HG03066 (cell line): ENCODE data around the gene TMEM150A.
A peak's percentile ranks its signal among the peaks of the same experiment; 100 is the strongest.
"Not testable (repeated sequence)": the region's sequence is repeated elsewhere in the genome, so short reads cannot be mapped to it uniquely, and the experiment has no call there.

ENCODE experiments used
- ATAC-seq: cut with Tn5 transposase; IDR thresholded peaks from one replicate; pipeline ENCODE4 v1.9.1; 2021; ENCODE audit warnings: low read depth; ENCODE audit not compliant: unreplicated experiment

The TMEM150A gene

GRCh38 chr2:85602476-85603234, at the start of gene TMEM150A:
Gene TMEM150A, minus strand, starts transcription at chr2:85602698. Its CDS starts 750 bp downstream, at chr2:85601948.
- peak; percentile 94 for ATAC-seq

GRCh38 chr2:85652056-85652455, 49.6 kb upstream of the TMEM150A start:
- ATAC-seq: no peak

GRCh38 chr2:85651097-85651496, 48.6 kb upstream of the TMEM150A start:
- ATAC-seq: no peak

- no peak for ATAC-seq
These were observed 48.0 kb upstream of the TMEM150A start for GRCh38 chr2:85650456-85650855.

- ATAC-seq: no peak
These were observed 47.0 kb upstream of the TMEM150A start for GRCh38 chr2:85649201-85650190.

GRCh38 chr2:85648619-85649018, 46.1 kb upstream of the TMEM150A start:
- ATAC-seq: no peak

- ATAC-seq: no peak
These were observed 45.5 kb upstream of the TMEM150A start for GRCh38 chr2:85647823-85648526.

GRCh38 chr2:85646166-85646565, 43.7 kb upstream of the TMEM150A start:
- ATAC-seq: no peak

GRCh38 chr2:85644909-85645308, 42.4 kb upstream of the TMEM150A start:
- ATAC-seq: no peak

- no peak for ATAC-seq
These were observed 40.2 kb upstream of the TMEM150A start for GRCh38 chr2:85642725-85643124.

- ATAC-seq: no peak
These were observed 33.1 kb upstream of the TMEM150A start for GRCh38 chr2:85635636-85636035.

GRCh38 chr2:85635011-85635410, 32.5 kb upstream of the TMEM150A start:
- ATAC-seq: no peak

- ATAC-seq: no peak
These were observed 28.8 kb upstream of the TMEM150A start for GRCh38 chr2:85631316-85631715.

- ATAC-seq: no peak
These were observed 26.2 kb upstream of the TMEM150A start for GRCh38 chr2:85628658-85629057.

- no peak for ATAC-seq
These were observed 21.5 kb upstream of the TMEM150A start for GRCh38 chr2:85623991-85624390.

GRCh38 chr2:85621338-85621737, 18.8 kb upstream of the TMEM150A start:
- no peak for ATAC-seq

- ATAC-seq: no peak
These were observed 17.1 kb upstream of the TMEM150A start for GRCh38 chr2:85619617-85620016.

- not testable (repeated sequence) for ATAC-seq
These were observed 15.2 kb upstream of the TMEM150A start for GRCh38 chr2:85617723-85618122.

GRCh38 chr2:85615413-85615728, 12.9 kb upstream of the TMEM150A start:
- no peak for ATAC-seq

GRCh38 chr2:85614757-85615156, 12.3 kb upstream of the TMEM150A start:
- ATAC-seq: not testable (repeated sequence)
